Astrocyte of the spinal cord (primary cell): Measurements from ENCODE around the gene ZNF221.

ENCODE experiments used
- DNase-seq: peaks from one replicate; pipeline ENCODE4 v3.0.0; 2011; ENCODE audit warnings: low read depth, low spot score
- H3K4me3 ChIP-seq: 2 replicates; pipeline ENCODE4 v1.5.1; 2011; ENCODE audit warnings: low read depth, mild to moderate bottlenecking, low read length, moderate library complexity
- CTCF ChIP-seq: IDR thresholded peaks from 2 replicates; pipeline ENCODE4 v1.5.1; 2012; ENCODE audit warnings: low read depth, mild to moderate bottlenecking, low read length, inconsistent platforms
- in situ Hi-C: cut with HindIII; loops from 2 replicates; pipeline ENCODE4 v1.10.0; 2017; ENCODE audit warnings: low sequenced_read_pairs

ZNF221 gene

GRCh38 chr19:43983912-43984686 is 33.1 kb downstream of the ZNF221 start, which contains the start of gene ZNF155:
TSS of gene ZNF155 (plus strand) at chr19:43984188. CDS start at chr19:43988544, 4,356 bp downstream.
- in situ Hi-C loops: no loop called here
- peak within 1 kb of the TSS; percentile 74 for H3K4me3 ChIP-seq
- peak; percentile 98 for DNase-seq
- TF ChIP-seq CTCF: no peak

DNA sequence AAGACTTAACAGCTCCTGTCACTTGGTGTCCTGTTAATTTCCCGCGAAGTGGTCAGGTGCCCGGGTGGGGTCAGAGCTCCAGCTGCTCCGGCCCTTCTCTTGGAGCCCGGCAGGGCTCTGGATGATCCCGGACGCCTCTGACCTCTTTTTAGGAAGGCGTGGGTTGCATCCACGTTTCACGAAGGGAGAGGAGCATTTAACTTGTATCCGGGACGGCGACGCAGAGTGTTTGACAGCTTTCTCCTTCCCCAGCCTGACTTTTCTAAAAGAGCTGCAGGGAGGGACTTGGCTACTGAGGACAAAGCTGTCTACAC is 33.6 kb downstream of the ZNF221 start:
- H3K4me3 ChIP-seq: peak overlapping the region; percentile 74
- DNase-seq: no peak
- in situ Hi-C loops: no loop called here
- no peak for TF ChIP-seq CTCF

DNA sequence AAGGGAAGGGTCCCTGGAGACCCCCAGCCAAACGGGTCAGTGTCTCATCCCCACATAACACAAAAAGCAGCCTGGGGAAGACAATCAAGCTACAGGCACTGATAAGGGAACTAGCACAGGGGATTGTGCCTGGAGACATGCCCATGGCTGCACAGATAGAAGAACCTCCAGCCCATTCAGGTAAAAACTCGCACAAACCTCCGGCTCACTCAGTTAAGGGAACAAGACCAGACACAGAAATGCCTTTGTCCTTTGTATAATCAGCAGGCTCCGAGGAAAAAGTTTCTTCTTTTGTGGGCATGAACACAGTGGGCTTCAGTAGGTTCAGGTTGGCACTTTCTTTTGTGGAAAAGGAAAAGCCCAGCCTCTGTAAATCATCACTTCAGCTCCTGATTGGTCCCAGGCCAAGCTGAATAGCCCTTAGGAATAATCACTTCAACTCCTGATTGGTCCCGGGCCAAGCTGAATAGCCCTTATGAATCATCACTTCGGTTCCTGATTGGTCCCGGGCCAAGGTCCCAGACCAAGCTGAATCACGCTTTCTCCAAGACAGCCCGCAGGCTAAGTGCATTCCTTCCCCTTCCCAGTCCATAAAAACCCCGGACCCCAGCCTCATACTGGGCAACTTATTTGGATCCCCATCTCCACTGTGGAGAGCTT is 46.7 kb downstream of the ZNF221 start:
- H3K4me3 ChIP-seq: no peak overlapping the region
- in situ Hi-C loops: no loop called here
- no peak for TF ChIP-seq CTCF
- DNase-seq: peak; percentile 37

DNA sequence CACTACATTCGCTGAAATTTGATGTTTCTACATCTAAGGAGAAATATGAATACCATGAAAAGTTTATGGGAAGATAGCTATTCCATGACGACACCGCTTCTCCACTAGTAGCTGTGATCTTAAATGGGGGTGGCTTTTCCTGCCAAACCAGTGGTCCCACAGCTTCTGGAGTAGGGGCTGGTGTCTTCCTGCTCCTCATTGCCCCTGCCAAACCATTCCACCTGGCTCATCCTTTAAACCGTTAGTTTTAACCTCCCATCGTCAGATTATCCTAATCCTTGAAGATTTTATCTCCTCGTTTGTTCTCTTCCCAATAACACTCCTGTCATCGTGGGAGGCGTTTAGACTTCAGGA is 51.2 kb downstream of the ZNF221 start:
- no peak for DNase-seq
- no peak for TF ChIP-seq CTCF
- in situ Hi-C loops: no loop called here
- peak overlapping the region; percentile 95 for H3K4me3 ChIP-seq

- H3K4me3 ChIP-seq: peak within 1 kb of the TSS; percentile 95
- no peak for TF ChIP-seq CTCF
- peak; percentile 93 for DNase-seq
- in situ Hi-C loops: no loop called here
Measured at GRCh38 chr19:44002566-44003460, 51.8 kb downstream of the ZNF221 start, which contains the start of gene ZNF230. TSS of gene ZNF230 (plus strand) at chr19:44002957. CDS start at chr19:44007079, 4,122 bp downstream.

DNA sequence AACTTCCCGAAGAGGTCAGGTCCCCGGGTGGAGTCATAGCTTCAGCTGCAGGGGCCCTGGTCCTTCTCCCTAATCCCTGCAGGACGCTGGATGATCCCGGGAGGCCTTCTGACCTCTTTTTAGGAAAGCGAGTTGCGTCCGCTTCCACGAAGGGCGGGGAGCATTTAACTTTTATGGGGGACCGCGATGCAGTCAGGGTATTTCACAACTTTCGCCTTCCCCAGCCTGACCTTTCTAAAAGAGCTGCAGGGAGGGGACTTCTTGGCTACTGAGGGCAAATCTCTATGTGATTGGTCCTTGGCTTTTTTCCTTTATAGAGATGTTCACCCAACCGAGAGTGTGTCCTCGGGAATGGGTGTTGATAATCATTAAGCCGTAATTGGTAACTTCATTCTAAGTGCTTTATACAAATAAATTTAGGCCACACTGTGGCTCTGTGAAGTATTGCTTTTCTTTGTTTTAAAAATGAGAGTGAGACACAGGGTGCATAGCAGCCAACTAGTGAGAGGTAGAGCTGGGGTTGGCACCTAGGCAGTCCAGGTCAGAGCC is 52.5 kb downstream of the ZNF221 start:
- peak; percentile 4 for DNase-seq

More for the DNA sequence above, 52.5 kb downstream of the ZNF221 start:
- H3K4me3 ChIP-seq: peak overlapping the region; percentile 95
- in situ Hi-C loops: no loop called here
- no peak for TF ChIP-seq CTCF
